GM23338 (cell line): Measurements from ENCODE around the gene CXCR1. TPM values are rescaled to one million over a fixed set of nuclear protein-coding genes. Genes with fewer than 3 reads are reported as not detected.

Experiments
- ATAC-seq: fragments of 200-7000 bp; cut with Tn5 transposase; 3 replicates; pipeline ENCODE4 v1.9.1; 2020
- DNase-seq: peaks from one replicate; pipeline ENCODE4 v3.0.0-alpha.2; 2015; ENCODE audit warnings: low spot score
- H2AFZ ChIP-seq: fragments of 200-600 bp; sonication (generic); 2 replicates; pipeline ENCODE4 v1.8.0; 2016; ENCODE audit warnings: antibody characterized with exemption, mild to moderate bottlenecking, moderate library complexity
- H3F3A ChIP-seq: fragments of 200-600 bp; sonication (generic); replicated peaks from 2 replicates; pipeline ENCODE4 v1.8.0; 2017; ENCODE audit warnings: antibody characterized with exemption, mixed run types, low read depth
- H3K27ac ChIP-seq: fragments of 200-600 bp; sonication (generic); 2 replicates; pipeline ENCODE4 v1.6.1; 2016; ENCODE audit warnings: low read depth
- H3K27me3 ChIP-seq: fragments of 200-600 bp; sonication (generic); 2 replicates; pipeline ENCODE4 v1.8.0; 2016; ENCODE audit warnings: mild to moderate bottlenecking, mixed run types, moderate library complexity; ENCODE audit not compliant: insufficient read depth
- H3K36me3 ChIP-seq: fragments of 200-600 bp; sonication (generic); 2 replicates; pipeline ENCODE4 v1.8.0; 2016; ENCODE audit warnings: mild to moderate bottlenecking; ENCODE audit not compliant: insufficient read depth
- H3K4me1 ChIP-seq: fragments of 200-600 bp; sonication (generic); 2 replicates; pipeline ENCODE4 v1.8.0; 2016; ENCODE audit warnings: mild to moderate bottlenecking, moderate library complexity; ENCODE audit not compliant: insufficient read depth
- H3K4me2 ChIP-seq: fragments of 200-600 bp; sonication (generic); 2 replicates; pipeline ENCODE4 v1.7.1; 2017; ENCODE audit warnings: mixed run types
- H3K4me3 ChIP-seq: fragments of 200-600 bp; sonication (generic); 2 replicates; pipeline ENCODE4 v1.6.1; 2016; ENCODE audit warnings: mixed run types
- H3K79me2 ChIP-seq: fragments of 200-600 bp; sonication (generic); replicated peaks from 2 replicates; pipeline ENCODE4 v1.8.0; 2017; ENCODE audit warnings: mild to moderate bottlenecking; ENCODE audit not compliant: insufficient read depth
- H3K9me2 ChIP-seq: fragments of 200-600 bp; sonication (generic); 2 replicates; pipeline ENCODE4 v1.8.0; 2017; ENCODE audit not compliant: insufficient read depth
- H4K20me1 ChIP-seq: fragments of 200-600 bp; sonication (generic); replicated peaks from 2 replicates; pipeline ENCODE4 v1.8.0; 2017; ENCODE audit warnings: mild to moderate bottlenecking; ENCODE audit not compliant: insufficient read depth
- H3K27ac Mint-ChIP-seq: 2 replicates; pipeline ENCODE4 v1.8.0; 2020; ENCODE audit warnings: inconsistent platforms, mild to moderate bottlenecking, moderate library complexity, mixed read lengths
- H3K27me3 Mint-ChIP-seq: 3 replicates; pipeline ENCODE4 v1.8.0; 2022; ENCODE audit warnings: low read depth, mild to moderate bottlenecking, moderate library complexity, mixed read lengths, inconsistent platforms; ENCODE audit not compliant: insufficient read depth, poor library complexity
- H3K36me3 Mint-ChIP-seq: 3 replicates; pipeline ENCODE4 v1.8.0; 2021; ENCODE audit warnings: low read depth, mild to moderate bottlenecking, inconsistent platforms, moderate library complexity, mixed read lengths
- H3K4me1 Mint-ChIP-seq: 3 replicates; pipeline ENCODE4 v1.8.0; 2020; ENCODE audit warnings: mild to moderate bottlenecking, inconsistent platforms, mixed read lengths
- H3K4me3 Mint-ChIP-seq: 3 replicates; pipeline ENCODE4 v1.8.0; 2021; ENCODE audit warnings: moderate library complexity, mild to moderate bottlenecking, inconsistent platforms, mixed read lengths
- H3K9me3 Mint-ChIP-seq: 3 replicates; pipeline ENCODE4 v1.8.0; 2020; ENCODE audit warnings: moderate library complexity, mild to moderate bottlenecking, inconsistent platforms, mixed read lengths
- CREB1 ChIP-seq: fragments of 250-450 bp; sonication (Bioruptor Pico); IDR thresholded peaks from 2 replicates; pipeline ENCODE4 v1.5.0; 2020; ENCODE audit warnings: low read depth, mild to moderate bottlenecking, moderate library complexity
- EZH2 ChIP-seq: fragments of 200-600 bp; sonication (generic); IDR thresholded peaks from one replicate; pipeline ENCODE4 v1.8.0; 2017; ENCODE audit warnings: antibody characterized with exemption, mild to moderate bottlenecking, low read depth; ENCODE audit not compliant: unreplicated experiment
- EZH2phosphoT487 ChIP-seq: fragments of 200-600 bp; sonication (generic); IDR thresholded peaks from one replicate; pipeline ENCODE4 v1.8.1; 2018; ENCODE audit warnings: antibody characterized with exemption; ENCODE audit not compliant: unreplicated experiment
- JUNB ChIP-seq: IDR thresholded peaks from one replicate; pipeline ENCODE4 v1.6.1; 2016; ENCODE audit warnings: antibody characterized with exemption; ENCODE audit not compliant: unreplicated experiment
- NANOG ChIP-seq: IDR thresholded peaks from 2 replicates; pipeline ENCODE4 v1.6.1; 2016; ENCODE audit warnings: antibody characterized with exemption, borderline replicate concordance
- POLR2AphosphoS5 ChIP-seq: IDR thresholded peaks from 2 replicates; pipeline ENCODE4 v1.6.1; 2016; ENCODE audit warnings: antibody characterized with exemption, low read depth
- STAT1 ChIP-seq: IDR thresholded peaks from one replicate; pipeline ENCODE4 v1.6.1; 2016; ENCODE audit warnings: antibody characterized with exemption; ENCODE audit not compliant: unreplicated experiment
- ZNF114 ChIP-seq: fragments of 250-450 bp; sonication (Bioruptor Pico); IDR thresholded peaks from 2 replicates; pipeline ENCODE4 v1.5.0; 2020; ENCODE audit warnings: mild to moderate bottlenecking, moderate library complexity
- ZNF331 ChIP-seq: fragments of 250-450 bp; sonication (Bioruptor Pico); IDR thresholded peaks from 2 replicates; pipeline ENCODE4 v1.5.0; 2020; ENCODE audit warnings: low read depth, mild to moderate bottlenecking, moderate library complexity
- polyA plus RNA-seq: library from polyadenylated mRNA; unstranded; fragments of >200 nt; fragmentation: Nextera tagmentation; extraction: Ambion mirVana; gene quantifications from 2 replicates; pipeline ENCODE4 v1.2.1, GENCODE V29; 2016
- total RNA-seq: library from RNA; depleted of rRNA; stranded (reverse); fragments of >200 nt; shearing (Covaris generic); gene quantifications from 2 replicates; pipeline ENCODE4 v1.2.3, GENCODE V29; 2014
- TF ChIP-seq, protein P1 (sequence below): IDR thresholded peaks from one replicate; pipeline ENCODE4 v1.6.1; 2018; ENCODE audit warnings: antibody characterized with exemption; ENCODE audit not compliant: unreplicated experiment
- TF ChIP-seq, protein P2 (sequence below): IDR thresholded peaks from 2 replicates; pipeline ENCODE4 v1.6.1; 2016; ENCODE audit warnings: antibody characterized with exemption
- TF ChIP-seq, protein P3 (sequence below): fragments of 250-450 bp; sonication (Bioruptor Pico); IDR thresholded peaks from 2 replicates; pipeline ENCODE4 v1.5.0; 2020; ENCODE audit warnings: mild to moderate bottlenecking, moderate library complexity

CXCR1 gene
- total and polyA plus RNA-seq, 2 experiments from 2014 or later: not detected

DNA sequence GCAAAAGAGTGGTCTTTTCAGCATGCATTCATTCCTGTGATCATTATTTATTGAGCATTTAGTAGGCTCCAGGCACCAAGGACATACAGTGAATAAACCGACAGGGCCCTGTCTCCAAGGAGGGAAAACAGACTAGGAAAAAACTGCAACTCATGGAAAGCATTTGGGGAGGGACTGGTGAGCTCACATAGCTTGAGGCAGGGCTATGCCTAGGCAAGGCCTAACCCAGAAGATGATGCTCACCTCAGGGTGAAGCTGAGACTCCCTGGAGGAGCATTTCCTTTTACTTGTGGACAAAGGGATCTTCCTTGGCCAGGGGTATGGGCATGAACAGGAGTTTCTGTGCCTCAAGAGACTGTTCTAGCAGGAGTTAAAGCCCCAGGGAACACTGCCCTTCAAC is 3.9 kb downstream of the CXCR1 start:
- H3K79me2 ChIP-seq: no peaks in the 10 kb centered on the region
- H3K27ac ChIP-seq: no peak overlapping the region
- no peaks in the 10 kb centered on the region for H3K36me3 ChIP-seq
- Mint-ChIP-seq H3K27ac (no peak overlapping the region), H3K9me3 (no peaks in the 10 kb centered on the region; the same call in 2 of the 3 replicates), H3K36me3 (no peaks in the 10 kb centered on the region), H3K27me3 (peaks cover 3% of the 10 kb centered on the region), H3K4me1 (peaks cover 1% of the 10 kb centered on the region; the same call in 2 of the 3 replicates), H3K4me3 (no peak overlapping the region)
- H3K27me3 ChIP-seq: no peaks in the 10 kb centered on the region
- peaks cover 14% of the 10 kb centered on the region for H3K9me2 ChIP-seq
- ATAC-seq (no peak), DNase-seq (no peak)
- H3K4me1 ChIP-seq: peaks cover under 1% of the 10 kb centered on the region; the same call in 1 of the 2 replicates
- H3F3A ChIP-seq: no peaks in the 10 kb centered on the region
- H3K4me3 ChIP-seq: no peak overlapping the region
- TF ChIP-seq CREB1 (CRISPR knock-in tag): no peak
- no peak for TF ChIP-seq EZH2phosphoT487
- no peak for TF ChIP-seq JUNB
- no peak for TF ChIP-seq NANOG
- TF ChIP-seq ZNF114: no peak
- TF ChIP-seq, protein P1, sequence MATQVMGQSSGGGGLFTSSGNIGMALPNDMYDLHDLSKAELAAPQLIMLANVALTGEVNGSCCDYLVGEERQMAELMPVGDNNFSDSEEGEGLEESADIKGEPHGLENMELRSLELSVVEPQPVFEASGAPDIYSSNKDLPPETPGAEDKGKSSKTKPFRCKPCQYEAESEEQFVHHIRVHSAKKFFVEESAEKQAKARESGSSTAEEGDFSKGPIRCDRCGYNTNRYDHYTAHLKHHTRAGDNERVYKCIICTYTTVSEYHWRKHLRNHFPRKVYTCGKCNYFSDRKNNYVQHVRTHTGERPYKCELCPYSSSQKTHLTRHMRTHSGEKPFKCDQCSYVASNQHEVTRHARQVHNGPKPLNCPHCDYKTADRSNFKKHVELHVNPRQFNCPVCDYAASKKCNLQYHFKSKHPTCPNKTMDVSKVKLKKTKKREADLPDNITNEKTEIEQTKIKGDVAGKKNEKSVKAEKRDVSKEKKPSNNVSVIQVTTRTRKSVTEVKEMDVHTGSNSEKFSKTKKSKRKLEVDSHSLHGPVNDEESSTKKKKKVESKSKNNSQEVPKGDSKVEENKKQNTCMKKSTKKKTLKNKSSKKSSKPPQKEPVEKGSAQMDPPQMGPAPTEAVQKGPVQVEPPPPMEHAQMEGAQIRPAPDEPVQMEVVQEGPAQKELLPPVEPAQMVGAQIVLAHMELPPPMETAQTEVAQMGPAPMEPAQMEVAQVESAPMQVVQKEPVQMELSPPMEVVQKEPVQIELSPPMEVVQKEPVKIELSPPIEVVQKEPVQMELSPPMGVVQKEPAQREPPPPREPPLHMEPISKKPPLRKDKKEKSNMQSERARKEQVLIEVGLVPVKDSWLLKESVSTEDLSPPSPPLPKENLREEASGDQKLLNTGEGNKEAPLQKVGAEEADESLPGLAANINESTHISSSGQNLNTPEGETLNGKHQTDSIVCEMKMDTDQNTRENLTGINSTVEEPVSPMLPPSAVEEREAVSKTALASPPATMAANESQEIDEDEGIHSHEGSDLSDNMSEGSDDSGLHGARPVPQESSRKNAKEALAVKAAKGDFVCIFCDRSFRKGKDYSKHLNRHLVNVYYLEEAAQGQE: no peak
- TF ChIP-seq, protein P2, sequence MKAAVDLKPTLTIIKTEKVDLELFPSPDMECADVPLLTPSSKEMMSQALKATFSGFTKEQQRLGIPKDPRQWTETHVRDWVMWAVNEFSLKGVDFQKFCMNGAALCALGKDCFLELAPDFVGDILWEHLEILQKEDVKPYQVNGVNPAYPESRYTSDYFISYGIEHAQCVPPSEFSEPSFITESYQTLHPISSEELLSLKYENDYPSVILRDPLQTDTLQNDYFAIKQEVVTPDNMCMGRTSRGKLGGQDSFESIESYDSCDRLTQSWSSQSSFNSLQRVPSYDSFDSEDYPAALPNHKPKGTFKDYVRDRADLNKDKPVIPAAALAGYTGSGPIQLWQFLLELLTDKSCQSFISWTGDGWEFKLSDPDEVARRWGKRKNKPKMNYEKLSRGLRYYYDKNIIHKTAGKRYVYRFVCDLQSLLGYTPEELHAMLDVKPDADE: no peak
- TF ChIP-seq, protein P3, sequence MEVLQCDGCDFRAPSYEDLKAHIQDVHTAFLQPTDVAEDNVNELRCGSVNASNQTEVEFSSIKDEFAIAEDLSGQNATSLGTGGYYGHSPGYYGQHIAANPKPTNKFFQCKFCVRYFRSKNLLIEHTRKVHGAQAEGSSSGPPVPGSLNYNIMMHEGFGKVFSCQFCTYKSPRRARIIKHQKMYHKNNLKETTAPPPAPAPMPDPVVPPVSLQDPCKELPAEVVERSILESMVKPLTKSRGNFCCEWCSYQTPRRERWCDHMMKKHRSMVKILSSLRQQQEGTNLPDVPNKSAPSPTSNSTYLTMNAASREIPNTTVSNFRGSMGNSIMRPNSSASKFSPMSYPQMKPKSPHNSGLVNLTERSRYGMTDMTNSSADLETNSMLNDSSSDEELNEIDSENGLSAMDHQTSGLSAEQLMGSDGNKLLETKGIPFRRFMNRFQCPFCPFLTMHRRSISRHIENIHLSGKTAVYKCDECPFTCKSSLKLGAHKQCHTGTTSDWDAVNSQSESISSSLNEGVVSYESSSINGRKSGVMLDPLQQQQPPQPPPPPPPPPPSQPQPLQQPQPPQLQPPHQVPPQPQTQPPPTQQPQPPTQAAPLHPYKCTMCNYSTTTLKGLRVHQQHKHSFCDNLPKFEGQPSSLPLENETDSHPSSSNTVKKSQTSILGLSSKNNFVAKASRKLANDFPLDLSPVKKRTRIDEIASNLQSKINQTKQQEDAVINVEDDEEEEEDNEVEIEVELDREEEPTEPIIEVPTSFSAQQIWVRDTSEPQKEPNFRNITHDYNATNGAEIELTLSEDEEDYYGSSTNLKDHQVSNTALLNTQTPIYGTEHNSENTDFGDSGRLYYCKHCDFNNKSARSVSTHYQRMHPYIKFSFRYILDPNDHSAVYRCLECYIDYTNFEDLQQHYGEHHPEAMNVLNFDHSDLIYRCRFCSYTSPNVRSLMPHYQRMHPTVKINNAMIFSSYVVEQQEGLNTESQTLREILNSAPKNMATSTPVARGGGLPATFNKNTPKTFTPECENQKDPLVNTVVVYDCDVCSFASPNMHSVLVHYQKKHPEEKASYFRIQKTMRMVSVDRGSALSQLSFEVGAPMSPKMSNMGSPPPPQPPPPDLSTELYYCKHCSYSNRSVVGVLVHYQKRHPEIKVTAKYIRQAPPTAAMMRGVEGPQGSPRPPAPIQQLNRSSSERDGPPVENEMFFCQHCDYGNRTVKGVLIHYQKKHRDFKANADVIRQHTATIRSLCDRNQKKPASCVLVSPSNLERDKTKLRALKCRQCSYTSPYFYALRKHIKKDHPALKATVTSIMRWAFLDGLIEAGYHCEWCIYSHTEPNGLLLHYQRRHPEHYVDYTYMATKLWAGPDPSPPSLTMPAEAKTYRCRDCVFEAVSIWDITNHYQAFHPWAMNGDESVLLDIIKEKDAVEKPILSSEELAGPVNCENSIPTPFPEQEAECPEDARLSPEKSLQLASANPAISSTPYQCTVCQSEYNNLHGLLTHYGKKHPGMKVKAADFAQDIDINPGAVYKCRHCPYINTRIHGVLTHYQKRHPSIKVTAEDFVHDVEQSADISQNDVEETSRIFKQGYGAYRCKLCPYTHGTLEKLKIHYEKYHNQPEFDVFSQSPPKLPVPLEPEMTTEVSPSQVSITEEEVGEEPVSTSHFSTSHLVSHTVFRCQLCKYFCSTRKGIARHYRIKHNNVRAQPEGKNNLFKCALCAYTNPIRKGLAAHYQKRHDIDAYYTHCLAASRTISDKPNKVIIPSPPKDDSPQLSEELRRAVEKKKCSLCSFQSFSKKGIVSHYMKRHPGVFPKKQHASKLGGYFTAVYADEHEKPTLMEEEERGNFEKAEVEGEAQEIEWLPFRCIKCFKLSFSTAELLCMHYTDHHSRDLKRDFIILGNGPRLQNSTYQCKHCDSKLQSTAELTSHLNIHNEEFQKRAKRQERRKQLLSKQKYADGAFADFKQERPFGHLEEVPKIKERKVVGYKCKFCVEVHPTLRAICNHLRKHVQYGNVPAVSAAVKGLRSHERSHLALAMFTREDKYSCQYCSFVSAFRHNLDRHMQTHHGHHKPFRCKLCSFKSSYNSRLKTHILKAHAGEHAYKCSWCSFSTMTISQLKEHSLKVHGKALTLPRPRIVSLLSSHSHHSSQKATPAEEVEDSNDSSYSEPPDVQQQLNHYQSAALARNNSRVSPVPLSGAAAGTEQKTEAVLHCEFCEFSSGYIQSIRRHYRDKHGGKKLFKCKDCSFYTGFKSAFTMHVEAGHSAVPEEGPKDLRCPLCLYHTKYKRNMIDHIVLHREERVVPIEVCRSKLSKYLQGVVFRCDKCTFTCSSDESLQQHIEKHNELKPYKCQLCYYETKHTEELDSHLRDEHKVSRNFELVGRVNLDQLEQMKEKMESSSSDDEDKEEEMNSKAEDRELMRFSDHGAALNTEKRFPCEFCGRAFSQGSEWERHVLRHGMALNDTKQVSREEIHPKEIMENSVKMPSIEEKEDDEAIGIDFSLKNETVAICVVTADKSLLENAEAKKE: no peak
- no peak for TF ChIP-seq STAT1
- TF ChIP-seq ZNF331: no peak
- TF ChIP-seq POLR2AphosphoS5: no peak
- TF ChIP-seq EZH2: no peak
- H3K4me2 ChIP-seq: no peak overlapping the region
- no peak overlapping the region for H2AFZ ChIP-seq
- no peaks in the 10 kb centered on the region for H4K20me1 ChIP-seq
